Measurements from ENCODE around the gene KIAA1217. TPM values are rescaled to one million over a fixed set of nuclear protein-coding genes. Genes with fewer than 3 reads are reported as not detected.

Gene KIAA1217
- total and polyA plus RNA-seq, 2 of the 8 experiments (the other 6 are each of a cell fraction or from before 2014, with no cell fraction given) = 4.5 to 15.6 TPM

GRCh38 chr10:24418532-24418931 is 209.6 kb downstream of the KIAA1217 start (continued):
- TF ChIP-seq SIN3A (conservative IDR thresholded peaks at IDR 0.05 in 1 of 2, IDR thresholded peaks at IDR 0.05 in 1 of 2; ENCODE audit: low read depth in 1 of 2, low read length in 2 of 2) = no peak
- TF ChIP-seq, protein P1, sequence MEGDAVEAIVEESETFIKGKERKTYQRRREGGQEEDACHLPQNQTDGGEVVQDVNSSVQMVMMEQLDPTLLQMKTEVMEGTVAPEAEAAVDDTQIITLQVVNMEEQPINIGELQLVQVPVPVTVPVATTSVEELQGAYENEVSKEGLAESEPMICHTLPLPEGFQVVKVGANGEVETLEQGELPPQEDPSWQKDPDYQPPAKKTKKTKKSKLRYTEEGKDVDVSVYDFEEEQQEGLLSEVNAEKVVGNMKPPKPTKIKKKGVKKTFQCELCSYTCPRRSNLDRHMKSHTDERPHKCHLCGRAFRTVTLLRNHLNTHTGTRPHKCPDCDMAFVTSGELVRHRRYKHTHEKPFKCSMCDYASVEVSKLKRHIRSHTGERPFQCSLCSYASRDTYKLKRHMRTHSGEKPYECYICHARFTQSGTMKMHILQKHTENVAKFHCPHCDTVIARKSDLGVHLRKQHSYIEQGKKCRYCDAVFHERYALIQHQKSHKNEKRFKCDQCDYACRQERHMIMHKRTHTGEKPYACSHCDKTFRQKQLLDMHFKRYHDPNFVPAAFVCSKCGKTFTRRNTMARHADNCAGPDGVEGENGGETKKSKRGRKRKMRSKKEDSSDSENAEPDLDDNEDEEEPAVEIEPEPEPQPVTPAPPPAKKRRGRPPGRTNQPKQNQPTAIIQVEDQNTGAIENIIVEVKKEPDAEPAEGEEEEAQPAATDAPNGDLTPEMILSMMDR (IDR thresholded peaks at IDR 0.05; ENCODE audit: control extremely low read depth in 1 of 3, insufficient read depth in 1 of 3, low read depth in 1 of 3, low read length in 3 of 3) = no peak
- no peak for TF ChIP-seq SIX5 (IDR thresholded peaks at IDR 0.05; ENCODE audit: low read depth, low read length)
- no peak for TF ChIP-seq EP300 (IDR thresholded peaks at IDR 0.05; ENCODE audit: borderline replicate concordance in 1 of 2, low read depth in 2 of 2, low read length in 2 of 2)

Measured in H1 (cell line).